T-helper 1 cell treated with Interleukin-12 subunit alpha and Interleukin-12 subunit beta and Interleukin-4 antibody, amounts not matched to agents 30 ng/mL and 1 ng/mL, for 36 hours (primary cell): ENCODE measurements around the gene SLC39A7. TPM values are rescaled to one million over a fixed set of nuclear protein-coding genes. Genes with fewer than 3 reads are reported as not detected.

Source experiments
- intact Hi-C: fragments of 100-400 bp; cut with micrococcal nuclease; formaldehyde crosslinking; loops from one replicate; pipeline ENCODE4 v1.15.1; 2024
- total RNA-seq: library from RNA; stranded (reverse); gene quantifications from 2 replicates; pipeline ENCODE4 v1.2.3, GENCODE V29; 2022

SLC39A7 gene
- total RNA-seq, 1 donor from 2014 or later, result 60.7 TPM

DNA sequence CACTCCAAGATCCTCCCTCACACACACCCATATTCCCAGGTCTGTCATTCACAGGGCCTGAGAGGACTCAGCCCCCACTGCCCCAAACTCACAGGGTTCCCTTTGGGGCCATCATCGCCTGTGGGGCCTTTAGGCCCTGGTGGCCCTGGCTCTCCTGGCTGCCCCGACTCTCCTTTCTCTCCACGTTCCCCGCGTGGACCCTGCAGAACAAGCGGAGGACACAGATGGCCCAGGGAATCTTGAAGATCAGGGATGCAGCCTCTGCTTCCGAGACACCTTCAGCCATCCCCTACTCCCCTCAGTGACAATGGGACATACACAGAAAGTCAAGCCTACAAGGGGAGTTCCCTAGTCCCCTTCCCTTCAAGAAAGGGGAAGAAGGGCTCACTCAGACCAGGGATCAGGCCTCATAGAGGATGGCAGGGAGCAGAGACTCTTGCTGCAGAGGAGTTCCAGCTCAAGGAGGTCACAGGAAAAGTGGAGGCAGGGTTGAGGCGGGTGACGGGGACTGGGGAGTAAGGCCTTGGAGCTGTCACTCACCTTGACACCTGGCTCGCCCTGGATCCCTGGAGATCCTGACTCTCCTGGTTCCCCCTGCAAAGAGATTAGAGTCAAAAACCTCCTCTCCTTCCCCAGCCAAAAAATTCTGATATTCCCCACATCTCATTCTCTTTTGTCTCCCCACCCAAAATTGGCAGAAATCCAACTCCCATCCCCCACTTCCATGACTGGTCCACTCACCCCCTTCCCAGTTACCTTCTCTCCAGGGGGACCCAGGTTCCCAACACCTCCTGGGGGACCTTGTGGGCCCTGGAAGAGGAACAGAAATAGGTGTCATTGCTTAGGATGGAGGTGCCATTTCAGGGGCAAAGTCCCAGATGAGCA, 31.1 kb upstream of the SLC39A7 start:
- intact Hi-C loops, result no loop called here

GRCh38 chr6:33170176-33171015, 30.3 kb upstream of the SLC39A7 start:
- intact Hi-C loops, result no loop called here

GRCh38 chr6:33171016-33171879, 29.4 kb upstream of the SLC39A7 start:
- intact Hi-C loops, result no loop called here

GRCh38 chr6:33171880-33172687, 28.6 kb upstream of the SLC39A7 start:
- intact Hi-C loops, result no loop called here

DNA sequence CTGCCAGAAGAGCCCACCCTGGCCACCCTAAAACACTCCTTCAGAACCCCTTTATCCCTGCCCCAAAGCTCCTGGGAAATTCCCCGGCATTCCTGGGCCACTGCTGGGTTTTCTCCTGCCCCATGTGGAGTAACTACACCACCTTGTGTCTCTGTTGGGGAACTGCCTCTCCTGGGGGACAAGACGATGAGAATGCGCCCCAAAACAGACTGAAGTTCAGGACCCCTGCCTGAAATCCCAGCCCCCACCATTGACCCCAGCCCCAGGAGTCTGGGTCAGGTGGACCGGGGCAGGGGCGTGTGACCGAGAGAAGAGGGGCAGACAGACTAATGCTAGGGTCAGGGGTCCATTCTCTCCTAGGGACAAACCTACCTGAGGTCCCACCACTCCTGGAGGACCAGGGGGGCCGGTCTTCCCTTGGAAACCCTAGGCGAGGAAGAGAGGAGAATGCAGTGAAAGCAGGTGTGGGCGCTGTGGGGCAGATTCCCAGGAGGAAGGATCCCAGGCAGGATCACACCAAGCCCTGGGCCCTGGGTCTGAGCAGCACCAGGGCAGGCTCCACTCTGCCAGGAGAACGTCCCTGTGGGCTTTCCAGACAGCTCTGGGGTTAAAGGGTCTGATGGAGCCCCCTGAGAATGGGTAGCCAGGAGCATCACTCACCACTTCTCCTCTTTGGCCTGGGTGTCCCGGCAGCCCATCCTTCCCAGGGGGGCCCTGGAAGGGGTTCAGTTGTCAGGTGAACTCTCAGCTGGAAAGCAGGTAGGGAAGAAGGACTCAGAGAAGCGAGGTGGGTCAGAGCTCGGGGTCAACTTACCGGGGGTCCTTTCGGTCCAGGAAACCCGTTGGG, 27.8 kb upstream of the SLC39A7 start:
- intact Hi-C loops, result no loop called here

DNA sequence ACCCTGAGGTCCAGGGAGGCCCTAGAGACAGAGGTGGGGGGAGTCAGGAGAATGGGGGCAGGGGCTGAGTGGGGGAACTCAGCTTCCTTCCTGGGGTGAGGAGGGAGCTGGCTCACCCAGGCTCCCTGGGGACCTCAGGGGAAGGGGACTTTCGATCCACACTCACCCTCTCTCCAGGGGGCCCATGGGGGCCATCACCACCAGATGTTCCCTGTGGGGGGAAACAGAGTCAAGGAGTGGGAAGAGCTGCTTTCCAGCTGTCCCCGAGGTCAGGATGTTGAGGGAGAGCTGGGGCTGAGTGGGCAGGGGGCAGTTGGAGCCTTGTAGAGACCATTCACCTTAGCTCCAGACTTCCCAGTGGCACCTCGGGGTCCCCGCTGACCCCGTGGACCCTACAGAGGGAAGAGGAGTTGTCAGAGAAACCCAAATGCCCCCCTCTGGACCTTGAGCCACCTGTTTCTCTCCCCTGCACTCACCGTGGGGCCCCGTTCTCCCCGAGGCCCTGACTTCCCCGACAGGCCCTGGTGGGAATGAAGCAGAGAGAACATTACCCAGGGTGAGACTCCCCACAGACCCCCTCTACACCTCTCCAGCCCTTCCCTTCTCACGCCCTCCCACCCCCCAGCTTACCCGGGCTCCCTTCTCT, 27.0 kb upstream of the SLC39A7 start:
- intact Hi-C loops, result no loop called here

DNA sequence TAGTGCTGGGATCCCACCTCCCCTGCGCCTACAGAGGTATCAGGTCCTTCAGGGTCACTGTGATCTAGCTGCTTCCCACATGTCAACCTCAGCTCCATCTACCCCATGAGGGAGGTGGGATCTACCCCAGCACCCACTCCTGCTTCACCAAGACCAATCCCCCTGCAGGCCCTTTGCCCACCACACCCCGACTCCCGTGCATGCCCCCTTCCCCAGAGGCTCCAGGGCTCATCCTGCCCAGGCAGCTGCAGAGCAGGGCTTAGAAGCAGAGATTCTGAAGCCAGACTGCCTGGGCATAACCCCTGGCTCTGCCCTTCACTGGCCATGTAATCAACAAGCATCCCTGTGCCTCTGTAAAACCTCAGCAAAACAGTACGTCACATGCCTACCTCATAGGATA, 25.9 kb upstream of the SLC39A7 start:
- intact Hi-C loops, result no loop called here

GRCh38 chr6:33175436-33176069, 25.1 kb upstream of the SLC39A7 start:
- intact Hi-C loops, result no loop called here

DNA sequence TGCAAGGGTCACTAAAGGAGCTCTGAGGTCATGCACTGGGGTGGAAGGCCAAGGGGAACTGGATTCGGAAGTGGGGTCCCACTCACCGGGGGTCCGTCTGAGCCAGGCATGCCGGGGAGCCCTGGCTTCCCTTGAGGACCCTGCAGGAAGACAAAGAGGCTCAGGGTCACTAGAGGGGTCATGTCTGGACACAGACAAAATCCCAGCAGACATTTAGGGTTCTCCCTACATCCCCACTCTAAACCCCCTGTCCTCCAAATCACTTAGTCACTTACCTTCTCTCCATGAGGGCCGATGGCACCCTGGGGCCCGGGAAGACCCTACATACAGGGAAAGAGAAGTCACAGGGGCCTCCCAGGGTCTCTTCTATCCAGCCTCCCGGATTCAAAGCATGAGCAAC, 23.8 kb upstream of the SLC39A7 start:
- intact Hi-C loops, result no loop called here

DNA sequence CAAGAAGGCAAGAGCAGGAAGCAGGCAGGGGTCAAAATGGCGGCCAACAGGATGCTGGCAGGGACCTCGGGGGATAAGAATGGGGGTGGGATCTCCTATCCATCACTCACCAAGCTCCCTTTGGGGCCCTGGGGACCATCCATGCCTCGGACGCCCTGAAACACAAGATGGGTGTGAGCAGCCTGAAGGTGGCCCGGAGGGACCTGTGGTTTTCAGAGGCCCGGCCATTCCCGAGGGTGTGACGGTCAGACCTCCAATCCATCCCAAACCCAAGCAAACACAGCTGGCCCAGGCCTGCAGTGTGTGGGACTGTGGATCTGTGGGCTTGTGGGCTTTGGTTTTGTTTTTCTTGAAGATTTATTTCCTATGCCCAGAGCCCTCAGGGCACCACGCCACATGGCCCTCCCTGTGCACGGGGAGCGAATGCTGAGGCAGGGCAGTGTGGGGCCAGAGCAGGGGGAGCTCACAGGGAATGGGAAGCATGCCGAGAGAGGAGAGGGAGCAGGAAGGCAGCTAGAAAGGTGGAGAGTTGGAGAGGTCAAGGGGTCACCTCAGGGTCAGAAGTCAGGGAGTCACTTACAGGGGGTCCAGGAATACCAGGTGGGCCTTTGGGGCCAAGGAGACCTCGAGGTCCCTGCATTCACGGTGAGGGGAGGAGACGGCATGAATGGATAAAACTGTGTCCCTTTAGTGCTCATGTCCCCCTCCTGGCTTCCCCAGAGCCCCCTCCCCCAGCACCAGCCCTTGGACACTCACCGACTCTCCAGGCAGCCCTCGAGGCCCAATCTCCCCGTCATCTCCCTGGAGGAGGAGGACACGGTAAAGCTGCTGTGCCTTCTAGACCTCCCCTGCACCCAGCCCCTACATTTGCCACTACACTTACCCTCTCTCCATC, 22.9 kb upstream of the SLC39A7 start:
- intact Hi-C loops, result no loop called here

- intact Hi-C loops, result no loop called here
Observed at GRCh38 chr6:33178755-33179475, 21.8 kb upstream of the SLC39A7 start.

- intact Hi-C loops, result no loop called here
Observed at GRCh38 chr6:33181141-33181540, 19.5 kb upstream of the SLC39A7 start.

DNA sequence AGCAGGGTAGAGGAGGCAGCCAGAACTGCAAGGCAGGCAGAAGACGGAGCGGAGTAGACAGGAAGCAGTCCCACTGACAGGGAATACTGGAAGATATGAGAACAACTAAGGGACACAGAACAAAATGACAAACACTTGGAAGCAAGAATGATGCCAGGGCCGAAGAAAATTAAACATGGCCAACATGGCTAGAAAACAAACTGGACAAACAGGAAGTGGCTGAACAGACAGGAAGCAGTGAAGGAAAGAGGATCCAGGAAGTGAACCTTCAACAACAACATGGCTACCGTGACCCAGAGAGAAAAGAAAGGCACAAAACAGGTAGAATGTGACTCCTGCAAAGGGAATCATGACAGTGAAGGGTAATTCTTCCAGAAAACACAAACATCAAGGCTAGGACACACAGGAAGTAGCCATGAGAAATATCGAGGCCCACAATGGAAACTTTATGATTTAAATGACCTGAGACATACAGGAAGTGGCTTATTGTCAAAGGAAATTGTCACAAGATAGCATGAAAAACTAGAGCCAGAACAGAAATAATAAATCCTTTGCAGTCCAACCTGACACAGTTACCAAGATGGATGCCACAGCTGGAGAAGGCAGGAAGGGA, 17.5 kb upstream of the SLC39A7 start:
- intact Hi-C loops, result loop anchor here (1.0 kb wide), 1 partner anchor 17 kb away; the partner anchor contains the start of genes RXRB and SLC39A7

GRCh38 chr6:33185190-33185589, 15.5 kb upstream of the SLC39A7 start:
- intact Hi-C loops, result no loop called here

DNA sequence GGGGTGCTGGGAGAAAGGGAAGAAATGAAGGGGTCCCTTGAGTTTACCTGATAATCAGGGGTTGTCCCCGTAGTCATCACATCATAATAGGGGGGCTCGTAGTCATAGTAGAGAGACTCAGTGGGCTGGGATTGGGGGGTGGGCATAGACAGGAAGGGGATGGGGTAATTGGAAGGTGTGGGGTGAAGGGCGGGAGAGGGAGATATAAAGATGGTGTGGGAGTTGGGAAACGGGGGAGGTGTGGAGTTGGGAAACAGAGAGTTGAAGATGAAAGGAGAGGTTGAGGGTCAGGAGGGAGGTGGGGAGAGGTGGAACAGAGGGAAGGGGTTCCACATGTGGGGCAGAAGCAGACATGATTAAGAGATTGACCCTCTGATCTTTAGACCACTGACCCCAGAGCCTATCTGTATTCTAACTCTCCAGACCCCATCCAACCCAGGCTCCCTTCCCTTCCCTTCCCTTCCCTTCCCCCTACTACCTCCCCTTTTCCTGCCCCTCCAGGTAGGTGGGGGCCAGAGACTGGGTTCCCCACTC, 14.9 kb upstream of the SLC39A7 start:
- intact Hi-C loops, result no loop called here

- intact Hi-C loops, result no loop called here
Observed at GRCh38 chr6:33187809-33188208, 12.9 kb upstream of the SLC39A7 start.
